ENCODE results near the gene CACNA1B.

DNA sequence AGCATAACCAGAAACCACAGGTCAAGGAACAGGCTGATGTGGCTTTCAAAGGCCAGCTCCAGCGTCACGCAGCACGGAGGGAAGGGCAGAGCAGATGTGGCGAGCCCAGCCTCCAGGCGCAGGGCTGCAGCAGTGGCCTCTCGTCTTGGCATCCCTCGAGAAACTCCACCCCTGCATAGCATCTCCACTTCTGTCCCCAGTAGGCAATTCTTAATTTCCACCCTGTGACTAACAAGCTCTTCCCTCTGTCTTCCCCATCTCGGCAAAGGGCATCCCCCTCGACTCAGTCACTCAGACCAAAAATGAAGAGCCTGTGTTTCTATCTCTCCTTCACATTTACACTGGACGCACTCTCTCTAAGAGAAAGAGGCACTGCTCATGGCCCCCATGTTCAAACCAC, 1.7 kb upstream of the CACNA1B start:
- TF ChIP-seq, protein P1, sequence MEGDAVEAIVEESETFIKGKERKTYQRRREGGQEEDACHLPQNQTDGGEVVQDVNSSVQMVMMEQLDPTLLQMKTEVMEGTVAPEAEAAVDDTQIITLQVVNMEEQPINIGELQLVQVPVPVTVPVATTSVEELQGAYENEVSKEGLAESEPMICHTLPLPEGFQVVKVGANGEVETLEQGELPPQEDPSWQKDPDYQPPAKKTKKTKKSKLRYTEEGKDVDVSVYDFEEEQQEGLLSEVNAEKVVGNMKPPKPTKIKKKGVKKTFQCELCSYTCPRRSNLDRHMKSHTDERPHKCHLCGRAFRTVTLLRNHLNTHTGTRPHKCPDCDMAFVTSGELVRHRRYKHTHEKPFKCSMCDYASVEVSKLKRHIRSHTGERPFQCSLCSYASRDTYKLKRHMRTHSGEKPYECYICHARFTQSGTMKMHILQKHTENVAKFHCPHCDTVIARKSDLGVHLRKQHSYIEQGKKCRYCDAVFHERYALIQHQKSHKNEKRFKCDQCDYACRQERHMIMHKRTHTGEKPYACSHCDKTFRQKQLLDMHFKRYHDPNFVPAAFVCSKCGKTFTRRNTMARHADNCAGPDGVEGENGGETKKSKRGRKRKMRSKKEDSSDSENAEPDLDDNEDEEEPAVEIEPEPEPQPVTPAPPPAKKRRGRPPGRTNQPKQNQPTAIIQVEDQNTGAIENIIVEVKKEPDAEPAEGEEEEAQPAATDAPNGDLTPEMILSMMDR (IDR thresholded peaks at IDR 0.05) = no peak
- TF ChIP-seq POLR2A (IDR thresholded peaks at IDR 0.05) = no peak
